Pancreas (tissue), 10 donors: ENCODE results near the gene ADCY10. TPM values are rescaled to one million over a fixed set of nuclear protein-coding genes. Genes with fewer than 3 reads are reported as not detected.

Experiments
- ATAC-seq, 4 donors: fragments of 200-7000 bp; cut with Tn5 transposase; one replicate each; pipeline versions ENCODE4 v1.8.0 to v1.9.1; 2020; ENCODE audit warnings: mild to moderate bottlenecking in 4 of 4, moderate library complexity in 4 of 4
- DNase-seq, 6 donors: peaks; one replicate each; pipeline ENCODE4 v3.0.0-alpha.2; 2020
- FAIRE-seq: peaks from 2 replicates; lab custom pipeline; 2012; peaks lifted over from hg19 to GRCh38; lab: Jason Lieb, UNC
- H3K27ac ChIP-seq, 4 donors: fragments of 200-600 bp; sonication (generic); 1 replicate in 3 of 4; 2 replicates in 1 of 4; pipeline versions ENCODE4 v1.5.0 to v1.8.0; 2020
- H3K27me3 ChIP-seq, 4 donors: fragments of 200-600 bp; one replicate each; pipeline ENCODE4 v1.8.0; 2021
- H3K36me3 ChIP-seq, 3 donors: fragments of 200-600 bp; sonication (generic) in 1 of 3; one replicate each; pipeline versions ENCODE4 v1.5.0 to v1.8.0; 2020 to 2021
- H3K4me1 ChIP-seq, 3 donors: fragments of 200-600 bp; one replicate each; pipeline ENCODE4 v1.8.0; 2021
- H3K4me3 ChIP-seq, 4 donors: fragments of 200-600 bp; sonication (generic) in 2 of 4; one replicate each; pipeline versions ENCODE4 v1.5.0 to v1.8.0; 2020 to 2021
- H3K9me3 ChIP-seq, 4 donors: fragments of 200-600 bp; one replicate each; pipeline ENCODE4 v1.8.0; 2021
- WGBS, 2 donors: extraction: QIAGEN DNeasy Blood & Tissue Kit; methylation state at CpG; one replicate each; pipeline ENCODE4 v1.1.7; 2013; 5-methylcytosine and 5-hydroxymethylcytosine counted together
- intact Hi-C, 3 donors: fragments of 100-400 bp; cut with DNase I; formaldehyde crosslinking; loops; one replicate each; pipeline versions ENCODE4 v1.11.1 to v1.14.2; 2022
- polyA plus RNA-seq, 2 donors: library from polyadenylated mRNA; stranded (reverse); fragments of 200-250 nt; gene quantifications; one replicate each; pipeline ENCODE4 v1.2.3, GENCODE V29; 2013
- total RNA-seq, 6 donors: library from RNA; stranded (reverse); fragmentation: NEBNext Ultra II Directional in 4 of 6; extraction: Animal tissue kit (Norgen Biotek cat#: 25700) in 4 of 6; gene quantifications; one replicate each; pipeline versions ENCODE4 v1.2.1 to v1.2.4, GENCODE V29; 2021 to 2023
- TF ChIP-seq, protein P1 (sequence below), 4 donors: fragments of 200-600 bp; sonication (generic) in 3 of 4; IDR thresholded peaks; one replicate each; pipeline versions ENCODE4 v1.5.0 to v1.8.0; 2021; ENCODE audit warnings: antibody characterized with exemption in 4 of 4
- donor health status: healthy with polysubstance abuse.
- donor health status: DM: no; HTN: no; CAD: no; lungs with moderate emphysema.
- donor health status: DM: no; HTN: no; CAD: no.
- donor health status: control.
- donor health status: control.
- donor health status: Bipolar disorder and iron deficiency.
- donor health status: DM: yes; HTN: yes; CAD: no.
- donor health status: DM: no; HTN: no; CAD: no.
- donor health status: DM: no; HTN: no; CAD: no.
- donor health status: DM: yes; HTN: yes; CAD: no.

The ADCY10 gene
- total and polyA plus RNA-seq, 8 donors: 0.03 to 0.31 (median 0.16) TPM; not detected in 1

GRCh38 chr1:167776151-167776550, 137.8 kb downstream of the ADCY10 start:
- intact Hi-C loops: no loop called here
- Histone ChIP-seq H3K4me1 (no peaks in the 10 kb centered on the region), H3K36me3 (peaks cover 0 to 13% (median 0%) of the 10 kb centered on the region in 3 donors), H3K9me3 (no peaks in the 10 kb centered on the region), H3K27me3 (no peaks in the 10 kb centered on the region), H3K4me3 (no peak overlapping the region), H3K27ac (no peak overlapping the region)
- TF ChIP-seq, protein P1, sequence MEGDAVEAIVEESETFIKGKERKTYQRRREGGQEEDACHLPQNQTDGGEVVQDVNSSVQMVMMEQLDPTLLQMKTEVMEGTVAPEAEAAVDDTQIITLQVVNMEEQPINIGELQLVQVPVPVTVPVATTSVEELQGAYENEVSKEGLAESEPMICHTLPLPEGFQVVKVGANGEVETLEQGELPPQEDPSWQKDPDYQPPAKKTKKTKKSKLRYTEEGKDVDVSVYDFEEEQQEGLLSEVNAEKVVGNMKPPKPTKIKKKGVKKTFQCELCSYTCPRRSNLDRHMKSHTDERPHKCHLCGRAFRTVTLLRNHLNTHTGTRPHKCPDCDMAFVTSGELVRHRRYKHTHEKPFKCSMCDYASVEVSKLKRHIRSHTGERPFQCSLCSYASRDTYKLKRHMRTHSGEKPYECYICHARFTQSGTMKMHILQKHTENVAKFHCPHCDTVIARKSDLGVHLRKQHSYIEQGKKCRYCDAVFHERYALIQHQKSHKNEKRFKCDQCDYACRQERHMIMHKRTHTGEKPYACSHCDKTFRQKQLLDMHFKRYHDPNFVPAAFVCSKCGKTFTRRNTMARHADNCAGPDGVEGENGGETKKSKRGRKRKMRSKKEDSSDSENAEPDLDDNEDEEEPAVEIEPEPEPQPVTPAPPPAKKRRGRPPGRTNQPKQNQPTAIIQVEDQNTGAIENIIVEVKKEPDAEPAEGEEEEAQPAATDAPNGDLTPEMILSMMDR (IDR thresholded peaks at IDR 0.05): no peak
- 96 to 100% methylated on average over 1 of the region's 1 CpG for whole genome bisulfite sequencing, 2 donors
- ATAC-seq: no peak
- FAIRE-seq: no peak
- no peak for DNase-seq

GRCh38 chr1:167775178-167775577, 138.8 kb downstream of the ADCY10 start:
- no peak for DNase-seq
- H3K4me1 ChIP-seq: no peaks in the 10 kb centered on the region
- FAIRE-seq: no peak
- H3K27me3 ChIP-seq: no peaks in the 10 kb centered on the region
- intact Hi-C loops: no loop called here
- no peak overlapping the region for H3K4me3 ChIP-seq
- H3K36me3 ChIP-seq: peaks cover 0 to 13% (median 0%) of the 10 kb centered on the region in 3 donors
- TF ChIP-seq, protein P1 (IDR thresholded peaks at IDR 0.05): no peak
- no peak for ATAC-seq
- 82 to 90% methylated on average over 2 of the region's 2 CpGs for WGBS, 2 donors
- no peak overlapping the region for H3K27ac ChIP-seq
- H3K9me3 ChIP-seq: no peaks in the 10 kb centered on the region

GRCh38 chr1:167774710-167775109, 139.2 kb downstream of the ADCY10 start:
- Histone ChIP-seq H3K9me3 (no peaks in the 10 kb centered on the region), H3K27me3 (no peaks in the 10 kb centered on the region), H3K4me1 (no peaks in the 10 kb centered on the region), H3K27ac (no peak overlapping the region), H3K4me3 (no peak overlapping the region), H3K36me3 (peaks cover 0 to 13% (median 0%) of the 10 kb centered on the region in 3 donors)
- FAIRE-seq (no peak), ATAC-seq (no peak), DNase-seq (no peak)
- TF ChIP-seq, protein P1 (IDR thresholded peaks at IDR 0.05): no peak
- intact Hi-C loops: no loop called here

GRCh38 chr1:167773516-167773915, 140.4 kb downstream of the ADCY10 start:
- WGBS, 2 donors: 93 to 96% methylated on average over 2 of the region's 2 CpGs
- ATAC-seq: no peak
- no peaks in the 10 kb centered on the region for H3K4me1 ChIP-seq
- peaks cover 0 to 13% (median 0%) of the 10 kb centered on the region in 3 donors for H3K36me3 ChIP-seq
- H3K4me3 ChIP-seq: no peak overlapping the region
- DNase-seq: no peak
- H3K27ac ChIP-seq: no peak overlapping the region
- no peak for FAIRE-seq
- TF ChIP-seq, protein P1 (IDR thresholded peaks at IDR 0.05): no peak
- H3K9me3 ChIP-seq: no peaks in the 10 kb centered on the region
- intact Hi-C loops: no loop called here
- no peaks in the 10 kb centered on the region for H3K27me3 ChIP-seq

GRCh38 chr1:167772436-167772835, 141.5 kb downstream of the ADCY10 start:
- no peaks in the 10 kb centered on the region for H3K27me3 ChIP-seq
- H3K9me3 ChIP-seq: no peaks in the 10 kb centered on the region
- 82 to 84% methylated on average over 4 of the region's 4 CpGs for WGBS, 2 donors
- no peak for ATAC-seq
- intact Hi-C loops: no loop called here
- no peak for DNase-seq
- TF ChIP-seq, protein P1 (IDR thresholded peaks at IDR 0.05): no peak
- FAIRE-seq: no peak
- no peaks in the 10 kb centered on the region for H3K4me1 ChIP-seq
- no peak overlapping the region for H3K27ac ChIP-seq
- peaks cover 0 to 13% (median 0%) of the 10 kb centered on the region in 3 donors for H3K36me3 ChIP-seq
- H3K4me3 ChIP-seq: no peak overlapping the region
